Measurements from ENCODE around the gene MYORG.

The MYORG gene

DNA sequence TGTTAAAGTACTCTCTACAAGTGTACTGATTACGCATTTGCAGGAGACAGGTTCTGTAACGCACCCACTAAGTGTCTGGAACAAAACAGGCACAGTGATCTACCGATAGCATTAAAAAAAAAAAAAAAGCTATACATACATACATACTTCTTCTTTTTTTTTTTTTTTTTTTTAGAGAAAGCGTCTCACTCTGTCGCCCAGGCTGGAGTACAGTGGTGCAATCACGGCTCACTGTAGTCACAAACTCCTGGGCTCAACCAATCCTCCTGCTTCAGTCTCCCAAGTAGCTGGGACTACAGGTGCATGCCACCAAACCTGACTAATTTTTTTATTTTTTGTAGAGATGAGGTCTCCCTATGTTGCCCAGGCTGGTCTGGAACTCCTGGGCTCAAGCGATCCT lies 55.2 kb downstream of the MYORG start:
- Histone ChIP-seq H3K4me1 (ENCODE audit: control insufficient read depth, insufficient read depth, low read length) (no peaks in the 10 kb centered on the region), H3K27ac (ENCODE audit: insufficient read depth, low read depth, low read length, poor library complexity, severe bottlenecking) (no peak overlapping the region), H3K27me3 (ENCODE audit: control insufficient read depth, insufficient read depth, low read length, poor library complexity, severe bottlenecking) (no peaks in the 10 kb centered on the region), H3K36me3 (ENCODE audit: control insufficient read depth, insufficient read depth, low read length) (no peaks in the 10 kb centered on the region), H3K4me3 (ENCODE audit: insufficient read depth, low read depth, low read length) (no peak overlapping the region), H3K9me3 (ENCODE audit: control insufficient read depth, low read length) (no peaks in the 10 kb centered on the region)
- WGBS, 2 experiments = 93 to 96% methylated on average over 7 of the region's 7 CpGs

DNA sequence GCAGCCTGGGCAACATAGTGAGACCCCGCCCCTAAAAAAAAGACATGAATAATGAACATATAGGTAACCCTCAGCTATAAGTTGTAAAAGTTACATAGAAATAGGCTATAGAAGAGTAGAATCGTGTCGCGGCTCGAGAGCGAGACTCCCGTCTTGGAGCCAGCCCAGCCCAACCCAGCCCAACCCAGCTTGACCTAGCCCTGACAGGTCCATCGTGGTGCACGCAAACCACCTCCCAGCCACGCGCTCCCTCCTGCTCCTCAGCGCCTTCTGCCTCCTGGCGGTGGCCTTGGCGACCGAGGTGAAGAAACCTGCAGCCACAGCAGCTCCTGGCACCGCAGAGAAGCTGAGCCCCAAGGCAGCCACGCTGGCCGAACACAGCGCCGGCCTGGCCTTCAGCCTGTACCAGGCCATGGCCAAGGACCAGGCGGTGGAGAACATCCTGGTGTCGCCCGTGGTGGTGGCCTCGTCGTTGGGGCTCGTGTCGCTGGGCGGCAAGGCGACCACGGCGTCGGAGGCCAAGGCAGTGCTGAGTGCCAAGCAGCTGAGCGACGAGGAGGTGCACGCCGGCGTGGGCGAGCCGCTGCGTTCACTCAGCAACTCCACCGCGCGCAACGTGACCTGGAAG lies 58.4 kb downstream of the MYORG start:
- no peaks in the 10 kb centered on the region for H3K27me3 ChIP-seq (ENCODE audit: control insufficient read depth, insufficient read depth, low read length, poor library complexity, severe bottlenecking)
- no peaks in the 10 kb centered on the region for H3K9me3 ChIP-seq (ENCODE audit: control insufficient read depth, low read length)
- WGBS, 2 experiments = 94 to 95% methylated on average over 43 to 44 of the region's 44 CpGs
- H3K36me3 ChIP-seq (ENCODE audit: control insufficient read depth, insufficient read depth, low read length) = no peaks in the 10 kb centered on the region
- no peak overlapping the region for H3K4me3 ChIP-seq (ENCODE audit: insufficient read depth, low read depth, low read length)
- H3K4me1 ChIP-seq (ENCODE audit: control insufficient read depth, insufficient read depth, low read length) = no peaks in the 10 kb centered on the region
- H3K27ac ChIP-seq (ENCODE audit: insufficient read depth, low read depth, low read length, poor library complexity, severe bottlenecking) = no peak overlapping the region

DNA sequence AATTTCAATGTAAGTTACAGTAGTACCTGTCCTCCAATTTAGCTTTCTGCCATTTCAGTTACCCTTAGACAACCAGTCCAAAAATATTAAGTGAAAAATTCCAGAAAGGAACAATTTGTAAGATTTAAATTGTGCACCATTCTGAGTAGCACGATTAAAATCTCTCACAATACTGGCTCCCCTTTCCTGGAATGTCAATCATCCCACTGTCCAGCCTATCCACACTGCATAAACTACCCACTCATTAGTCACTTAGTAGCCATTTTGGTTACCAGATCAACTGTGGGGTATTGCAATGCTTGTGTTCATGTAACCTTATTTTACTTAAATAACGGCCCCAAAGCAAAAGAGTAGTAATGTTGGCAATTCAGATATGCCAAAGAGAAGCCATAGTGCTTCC lies 59.3 kb downstream of the MYORG start:
- Histone ChIP-seq H3K9me3 (ENCODE audit: control insufficient read depth, low read length) (no peaks in the 10 kb centered on the region), H3K4me1 (ENCODE audit: control insufficient read depth, insufficient read depth, low read length) (no peaks in the 10 kb centered on the region), H3K27ac (ENCODE audit: insufficient read depth, low read depth, low read length, poor library complexity, severe bottlenecking) (no peak overlapping the region), H3K27me3 (ENCODE audit: control insufficient read depth, insufficient read depth, low read length, poor library complexity, severe bottlenecking) (no peaks in the 10 kb centered on the region), H3K4me3 (ENCODE audit: insufficient read depth, low read depth, low read length) (no peak overlapping the region), H3K36me3 (ENCODE audit: control insufficient read depth, insufficient read depth, low read length) (no peaks in the 10 kb centered on the region)
- WGBS, 2 experiments = 90 to 92% methylated on average over 2 of the region's 2 CpGs
